T-helper 1 cell treated with Interleukin-12 subunit alpha and Interleukin-12 subunit beta and Interleukin-4 antibody, amounts not matched to agents 30 ng/mL and 1 ng/mL, for 36 hours (primary cell): Measurements from ENCODE around the gene OSBPL1A. TPM values are rescaled to one million over a fixed set of nuclear protein-coding genes. Genes with fewer than 3 reads are reported as not detected.
"Not testable (repeated sequence)": the region's sequence is repeated elsewhere in the genome, so short reads cannot be mapped to it uniquely, and the experiment has no call there.

Source experiments
- intact Hi-C: fragments of 100-400 bp; cut with micrococcal nuclease; formaldehyde crosslinking; loops from one replicate; pipeline ENCODE4 v1.15.1; 2024
- total RNA-seq: library from RNA; stranded (reverse); gene quantifications from 2 replicates; pipeline ENCODE4 v1.2.3, GENCODE V29; 2022

OSBPL1A gene
- total RNA-seq, 1 donor from 2014 or later: 1.7 TPM

DNA sequence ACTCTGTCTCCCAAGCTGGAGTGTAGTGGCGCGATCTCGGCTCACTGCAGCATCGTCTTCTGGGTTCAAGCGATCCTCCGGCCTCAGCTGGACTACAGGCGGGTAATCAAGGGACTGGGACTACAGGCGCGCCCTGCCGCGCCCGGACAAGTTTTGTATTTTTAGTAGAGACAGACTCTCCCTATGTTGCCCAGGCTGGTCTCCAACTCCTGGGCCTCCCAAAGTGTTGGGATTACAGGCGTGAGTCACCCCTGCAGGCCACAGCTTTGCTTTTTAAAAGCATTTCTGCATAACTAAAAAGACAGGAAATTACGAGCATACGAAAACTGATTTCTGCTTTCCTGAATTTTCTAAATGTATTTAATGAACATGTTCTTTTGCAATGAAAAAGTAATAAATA is 916 bp upstream of the OSBPL1A start:
- intact Hi-C loops: loop anchor here (10.0 kb wide), 2 partner anchors 814 to 1464 kb away; partner anchors contain the start of genes NPC1 and RBBP8

DNA sequence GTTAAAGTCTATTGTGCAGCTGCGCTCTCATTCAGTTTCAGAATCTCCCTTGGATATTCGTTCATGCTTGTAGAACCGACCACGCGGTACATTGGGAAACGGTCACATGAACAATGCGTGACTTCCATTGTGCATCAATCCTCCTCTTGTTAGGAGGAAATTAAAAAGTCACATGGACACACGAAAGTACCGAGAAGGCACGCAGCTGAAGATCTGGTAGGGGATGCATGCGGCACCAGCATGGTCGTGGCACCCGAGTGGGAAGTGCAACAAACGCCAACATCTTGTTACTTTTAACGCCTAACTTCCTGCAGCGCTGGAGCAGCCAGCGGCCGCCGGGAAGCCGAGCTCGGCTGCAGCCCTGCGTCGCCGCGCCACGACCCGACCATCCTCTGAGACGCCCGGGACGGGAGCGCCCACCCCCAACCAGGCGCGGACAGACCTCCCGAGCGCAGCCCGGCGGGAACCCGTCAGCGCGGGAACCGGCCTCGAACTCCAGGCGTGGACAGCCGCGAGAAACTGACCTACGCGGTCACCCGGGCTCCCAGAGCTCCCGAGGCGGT is 412 bp downstream of the OSBPL1A start:
- intact Hi-C loops: loop anchor here (1.0 to 10.0 kb wide), 6 partner anchors 18 to 1462 kb away; partner anchors contain the start of genes NPC1, RBBP8 and ZNF521

DNA sequence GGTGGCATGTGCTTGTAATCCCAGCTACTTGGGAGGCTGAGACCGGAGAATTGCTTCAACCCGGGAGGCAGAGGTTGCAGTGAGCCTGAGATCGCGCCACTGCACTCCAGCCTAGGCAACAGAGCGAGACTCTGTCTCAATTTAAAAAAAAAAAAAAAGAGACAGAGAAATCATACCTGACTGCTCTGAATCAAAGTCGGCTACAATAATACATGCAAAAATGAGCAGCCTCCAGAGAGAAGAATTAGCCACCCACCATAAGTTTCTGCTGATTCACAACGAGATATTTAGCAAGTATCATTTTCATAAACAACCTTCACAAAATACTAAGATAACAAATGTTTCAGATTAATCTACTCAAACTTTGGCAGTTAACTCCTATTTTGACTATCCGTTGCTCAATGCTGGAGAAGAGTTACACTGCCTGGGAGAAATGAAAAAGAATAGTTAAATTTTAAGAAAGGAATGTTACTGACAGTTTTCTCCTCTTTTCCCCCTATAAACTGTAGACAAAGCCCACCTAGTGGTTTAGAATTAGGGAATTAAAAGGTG is 1.5 kb downstream of the OSBPL1A start:
- intact Hi-C loops: loop anchor here (2.0 to 10.0 kb wide), 5 partner anchors 19 to 1461 kb away; partner anchors contain the start of genes NPC1, RBBP8 and ZNF521

DNA sequence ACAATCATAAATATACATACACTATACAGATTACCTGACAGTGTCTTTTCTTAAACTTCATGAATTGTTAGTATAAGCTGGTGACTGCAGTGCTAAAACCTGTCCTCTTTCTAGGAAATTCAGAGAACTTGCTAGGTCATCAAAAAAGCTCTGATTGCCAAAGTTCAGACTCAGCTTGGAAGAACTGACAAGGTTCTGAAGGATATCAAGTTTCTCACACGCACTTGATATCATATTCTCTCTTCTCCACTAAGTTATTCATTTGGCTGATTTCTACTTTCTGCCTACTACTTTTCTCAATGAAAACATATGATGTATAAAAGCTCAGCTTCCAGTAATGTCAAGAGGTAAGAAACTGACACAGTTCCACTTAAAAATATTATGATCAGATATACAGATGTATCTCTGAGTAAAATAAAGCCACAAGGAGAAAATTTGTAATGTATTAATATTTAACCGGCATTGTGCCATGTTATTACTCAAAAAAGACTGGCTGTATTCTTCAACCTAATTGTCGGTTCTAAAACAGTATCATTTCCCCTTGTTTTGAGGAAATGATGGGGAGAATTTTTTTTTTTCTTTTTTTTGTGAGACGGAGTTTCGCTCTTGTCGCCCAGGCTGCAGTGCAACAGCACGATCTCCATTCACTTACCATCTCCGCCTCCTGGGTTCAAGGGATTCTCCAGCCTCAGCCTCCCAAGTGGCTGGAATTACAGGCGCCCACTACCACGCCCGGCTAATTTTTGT is 2.4 kb downstream of the OSBPL1A start:
- intact Hi-C loops: loop anchor here (10.0 kb wide), 2 partner anchors 810 to 1460 kb away; partner anchors contain the start of genes NPC1 and RBBP8

DNA sequence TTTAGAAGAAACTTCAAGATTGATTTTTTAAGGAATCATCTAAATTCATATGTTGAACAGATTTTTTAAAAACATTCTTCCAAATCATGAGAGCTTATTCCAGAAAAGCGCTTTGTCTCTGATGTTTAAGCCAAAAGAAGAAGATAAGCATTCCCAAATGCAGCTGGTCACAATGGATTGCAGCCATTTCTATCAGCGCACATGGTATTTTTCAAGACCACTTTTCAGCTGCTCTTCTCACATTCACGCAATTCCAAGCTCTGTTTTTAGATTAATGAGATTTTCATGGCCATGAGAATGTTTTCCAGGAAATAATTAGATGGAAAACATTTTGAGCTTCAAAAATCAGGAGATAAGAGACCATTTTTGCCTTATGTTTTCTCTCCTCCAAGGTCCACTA is 8.7 kb downstream of the OSBPL1A start:
- intact Hi-C loops: no loop called here

DNA sequence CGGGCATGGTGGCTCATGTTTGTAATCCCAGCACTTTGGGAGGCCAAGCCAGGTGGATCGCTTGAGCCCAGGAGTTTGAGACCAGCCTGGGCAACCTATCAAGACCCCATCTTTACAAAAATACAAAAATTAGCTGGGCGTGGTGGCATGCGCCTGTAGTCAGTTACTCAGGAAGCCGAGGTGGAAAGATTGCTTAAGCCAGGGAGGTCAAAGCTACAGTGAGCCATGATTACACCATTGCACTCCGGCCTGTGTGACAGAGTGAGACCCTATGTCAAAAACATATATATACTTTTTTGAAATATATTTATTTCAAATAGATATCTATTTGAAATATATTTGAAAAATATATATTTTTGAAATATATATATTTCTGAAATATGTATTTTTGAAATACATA is 10.9 kb downstream of the OSBPL1A start:
- intact Hi-C loops: no loop called here

DNA sequence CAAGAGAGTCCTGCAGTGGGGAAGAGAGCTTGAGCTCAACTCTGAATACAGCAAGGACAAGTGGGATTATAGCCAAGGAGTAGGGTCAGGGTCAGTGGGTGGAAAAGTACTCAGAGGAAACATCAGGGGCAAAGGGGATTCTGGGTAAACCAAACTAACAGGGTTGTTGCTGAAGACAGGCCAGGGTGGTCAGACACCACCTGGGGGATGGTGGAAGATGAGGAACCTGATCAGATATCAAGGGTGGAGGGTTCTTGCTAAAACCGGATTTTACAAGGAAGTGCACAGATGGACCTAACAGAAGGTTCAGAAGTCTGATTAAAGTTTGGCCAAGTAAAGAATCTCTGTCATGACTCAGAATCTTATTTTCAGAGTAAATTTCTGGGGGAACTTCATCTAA is 16.5 kb downstream of the OSBPL1A start:
- intact Hi-C loops: no loop called here

DNA sequence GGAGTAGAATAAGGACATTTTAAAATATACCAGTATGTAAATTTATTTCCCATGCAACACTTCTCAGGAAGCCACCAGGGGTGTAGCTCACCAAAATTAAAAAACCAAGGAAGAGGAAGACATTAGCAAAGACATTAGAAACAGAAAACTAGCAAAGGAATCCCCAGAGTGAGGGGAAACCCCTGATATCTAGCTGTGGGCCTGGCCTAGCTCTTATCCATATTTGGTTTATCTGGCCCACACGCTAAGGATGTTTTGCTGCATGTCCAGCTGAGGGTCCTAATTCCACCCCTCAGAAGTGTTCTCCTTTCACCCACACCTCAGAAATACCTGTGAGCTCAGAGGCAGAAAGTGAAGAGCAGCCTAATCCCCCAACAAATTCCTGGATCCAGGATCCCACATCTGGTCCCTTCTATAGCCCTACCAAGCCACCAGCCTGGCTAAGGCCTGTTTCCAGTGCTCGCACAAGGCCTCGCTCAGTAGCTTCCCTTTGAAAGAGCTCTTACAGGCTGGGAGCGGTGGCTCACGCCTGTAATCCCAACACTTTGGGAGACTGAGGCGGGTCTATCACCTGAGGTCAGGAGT is 17.4 kb downstream of the OSBPL1A start:
- intact Hi-C loops: no loop called here

DNA sequence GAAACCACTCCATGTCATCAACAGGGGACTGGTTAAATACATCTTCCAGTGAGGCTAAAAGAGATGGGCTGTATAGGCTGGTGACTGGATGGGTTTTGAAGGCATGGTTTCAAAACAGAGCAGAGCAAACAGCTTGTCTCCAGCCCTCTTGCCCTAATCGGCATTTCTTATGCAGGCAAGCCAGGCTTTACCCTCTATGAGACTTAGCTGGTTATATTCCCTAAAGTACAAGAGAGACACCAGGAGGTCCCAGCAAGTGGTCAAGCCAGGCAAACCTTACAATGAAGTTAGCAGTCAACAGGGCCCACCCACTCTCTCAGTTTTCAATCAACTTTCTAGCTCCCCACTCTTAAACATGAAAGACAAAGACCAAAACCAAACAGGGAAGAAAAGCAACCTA is 19.0 kb downstream of the OSBPL1A start:
- intact Hi-C loops: no loop called here

DNA sequence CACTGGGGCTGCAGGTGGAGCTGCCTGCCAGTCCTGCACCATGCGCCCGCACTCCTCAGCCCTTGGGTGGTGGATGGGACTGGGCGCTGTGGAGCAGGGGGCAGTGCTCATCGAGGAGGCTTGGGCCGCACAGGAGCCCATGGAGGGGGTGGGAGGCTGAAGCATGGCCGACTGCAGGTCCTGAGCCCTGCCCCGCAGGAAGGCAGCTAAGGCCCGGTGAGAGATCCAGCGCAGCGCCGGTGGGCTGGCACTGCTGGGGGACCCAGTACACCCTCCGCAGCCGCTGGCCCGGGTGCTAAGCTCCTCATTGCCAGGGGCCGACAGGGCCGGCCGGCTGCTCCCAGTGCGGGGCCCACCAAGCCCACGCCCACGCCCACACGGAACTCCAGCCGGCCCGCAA is 21.1 kb downstream of the OSBPL1A start:
- intact Hi-C loops: not testable (repeated sequence)

DNA sequence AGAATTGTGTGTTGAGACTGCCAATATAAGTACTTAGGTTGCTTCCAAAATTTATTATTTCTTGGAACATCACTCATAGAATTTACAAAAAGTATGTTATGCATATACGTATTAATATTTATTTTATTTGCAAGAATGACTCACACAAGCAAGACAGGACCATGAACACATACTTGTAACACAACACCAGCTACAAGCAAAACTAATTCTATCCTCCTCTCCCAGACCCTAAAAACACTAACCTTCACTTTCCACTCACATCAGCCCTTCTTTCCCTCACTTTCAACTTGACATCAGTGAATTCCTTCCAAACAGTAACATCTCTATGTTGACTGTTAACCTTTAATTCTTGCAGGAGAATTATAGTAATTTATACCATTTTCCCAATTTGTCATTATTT is 24.3 kb downstream of the OSBPL1A start:
- intact Hi-C loops: no loop called here

DNA sequence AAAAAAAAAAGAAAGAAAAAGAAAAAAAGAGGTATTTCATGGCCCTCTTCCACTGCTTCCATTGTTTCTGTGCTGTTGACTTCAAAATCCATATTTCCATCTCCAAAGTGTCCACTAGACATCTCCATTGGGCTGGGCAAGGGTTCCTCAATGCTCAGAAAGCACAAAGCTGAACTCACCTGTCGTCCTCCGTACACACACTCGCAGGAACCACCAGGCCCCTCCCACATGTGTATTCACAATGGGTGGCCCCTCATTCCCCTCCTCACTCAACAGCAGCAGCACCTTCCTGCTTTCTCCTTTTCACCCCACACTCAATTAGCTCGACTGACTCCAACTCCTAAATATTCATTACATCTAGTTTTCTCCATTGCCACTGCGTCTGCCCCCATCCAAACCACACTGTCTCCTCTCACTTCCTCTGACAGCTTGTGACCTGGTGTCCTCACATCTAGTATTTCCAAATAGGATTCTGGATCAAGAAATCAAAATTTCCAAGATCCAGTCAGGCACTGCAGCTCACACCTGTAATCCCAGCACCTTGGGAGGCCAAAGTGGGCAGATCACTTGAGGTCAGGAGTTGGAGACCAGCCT is 25.2 kb downstream of the OSBPL1A start:
- intact Hi-C loops: no loop called here

DNA sequence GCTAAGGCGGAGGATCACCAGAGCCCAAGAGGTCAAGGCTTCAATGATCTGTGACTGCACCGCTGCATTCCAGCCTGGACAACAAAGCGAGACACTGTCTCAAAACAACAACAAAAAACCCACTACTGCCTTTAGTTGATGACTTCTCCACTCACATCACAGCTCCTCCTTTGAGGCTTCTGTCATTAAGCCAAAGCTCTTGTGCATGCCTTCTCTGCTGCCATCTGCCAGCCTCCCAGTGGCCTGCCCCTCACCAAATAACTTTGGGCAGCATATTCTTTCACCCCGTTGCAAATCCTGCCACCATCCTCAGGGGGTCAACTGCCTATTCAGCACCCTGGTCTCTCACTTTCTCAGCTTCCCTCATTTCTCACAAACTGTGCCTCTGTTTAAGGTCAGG is 27.5 kb downstream of the OSBPL1A start:
- intact Hi-C loops: no loop called here

DNA sequence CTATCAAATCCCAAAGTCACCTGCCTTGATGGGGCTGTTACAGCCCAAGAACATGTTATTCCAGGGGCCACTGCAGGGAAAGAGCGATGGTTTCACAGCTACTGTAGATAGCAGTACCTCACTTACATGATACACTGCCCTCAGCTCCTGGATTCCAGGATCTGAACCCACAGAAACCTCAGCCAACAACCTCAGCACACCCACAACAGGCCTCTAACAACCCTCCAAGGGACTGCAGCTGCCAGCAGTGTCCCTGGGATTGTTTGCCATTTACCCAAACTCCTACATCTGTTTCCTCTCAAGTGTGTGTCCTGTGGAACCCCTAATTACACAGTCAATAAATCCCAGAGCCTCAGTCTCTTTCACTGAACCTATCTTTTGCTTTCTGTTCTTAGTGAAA is 28.2 kb downstream of the OSBPL1A start:
- intact Hi-C loops: loop anchor here (2.0 kb wide), 1 partner anchor 27 kb away; the partner anchor contains the start of gene OSBPL1A

DNA sequence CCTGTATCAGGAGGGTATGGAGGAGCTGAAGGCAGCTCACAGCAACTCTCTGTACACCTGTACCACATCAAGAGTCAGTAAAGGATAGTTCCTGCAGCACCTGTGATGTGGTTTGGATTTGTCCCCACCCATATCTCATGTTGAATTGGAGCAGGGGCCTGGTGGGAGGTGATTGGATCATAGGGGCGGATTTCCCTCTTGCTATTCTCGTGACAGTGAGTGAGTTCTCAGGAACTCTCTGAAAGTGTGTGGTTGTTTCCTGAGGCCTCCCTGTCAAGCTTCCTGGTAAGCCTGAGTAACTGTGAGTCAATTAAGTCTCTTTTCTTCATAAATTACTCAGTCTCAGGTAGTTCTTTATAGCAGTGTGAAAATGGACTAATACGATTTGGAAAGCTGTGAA is 28.9 kb downstream of the OSBPL1A start:
- intact Hi-C loops: loop anchor here (2.0 kb wide), 1 partner anchor 28 kb away; the partner anchor contains the start of gene OSBPL1A

DNA sequence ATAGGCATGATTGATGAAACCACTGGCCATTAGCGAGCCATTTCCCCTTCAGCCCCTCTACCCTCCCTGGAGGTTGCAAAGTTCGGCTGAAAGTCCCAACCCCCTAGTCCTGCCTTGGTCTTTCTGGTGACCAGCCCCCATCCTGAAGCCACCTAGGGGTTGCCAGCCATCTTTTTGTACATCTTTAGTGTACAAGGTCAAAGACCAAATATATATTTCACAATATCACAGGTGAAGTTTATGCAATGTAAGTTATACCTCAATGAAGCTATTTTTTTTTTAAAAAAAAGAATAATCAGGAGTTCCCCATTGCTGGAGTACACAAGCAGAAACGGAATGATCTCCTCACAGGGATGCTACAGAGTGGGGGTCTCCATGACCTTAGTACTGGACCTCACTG is 31.3 kb downstream of the OSBPL1A start:
- intact Hi-C loops: no loop called here

DNA sequence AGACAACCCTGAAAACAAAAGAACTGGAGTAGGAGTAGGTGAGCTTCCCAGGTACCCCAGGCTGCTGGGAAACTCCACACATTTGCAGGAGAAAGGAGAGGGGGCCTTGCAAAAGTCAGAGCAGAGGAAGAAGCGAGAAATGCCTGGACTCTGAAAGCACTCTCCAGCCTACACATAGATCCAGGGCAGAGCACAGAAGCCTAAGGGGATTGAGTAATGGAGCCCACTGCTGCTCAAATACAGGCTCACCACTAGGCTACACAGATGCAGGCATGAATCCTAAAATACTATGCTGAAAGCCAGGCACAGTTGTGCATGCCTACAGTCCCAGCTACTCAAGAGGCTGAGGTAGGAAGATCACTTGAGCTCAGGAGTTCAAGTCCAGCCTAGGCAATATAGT is 33.4 kb downstream of the OSBPL1A start:
- intact Hi-C loops: no loop called here

DNA sequence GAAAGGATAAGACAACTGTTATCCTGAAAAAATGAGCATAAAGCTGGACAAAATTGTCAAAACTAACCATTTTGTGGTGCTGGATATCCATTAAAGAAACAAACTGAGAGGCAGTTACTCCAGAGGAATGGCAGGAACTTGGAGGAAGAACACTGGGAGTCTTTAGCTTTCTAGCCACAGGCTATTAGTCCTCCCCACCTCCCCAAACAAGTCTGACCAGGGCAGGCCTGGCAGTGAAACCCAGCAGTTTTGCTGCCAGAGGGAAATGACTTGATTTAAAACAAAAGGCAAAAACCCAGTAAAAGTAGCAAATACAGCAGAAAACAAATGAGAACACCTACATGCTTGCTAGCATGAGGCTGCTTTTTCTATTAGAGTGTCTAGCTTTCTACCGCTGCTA is 34.9 kb downstream of the OSBPL1A start:
- intact Hi-C loops: no loop called here

DNA sequence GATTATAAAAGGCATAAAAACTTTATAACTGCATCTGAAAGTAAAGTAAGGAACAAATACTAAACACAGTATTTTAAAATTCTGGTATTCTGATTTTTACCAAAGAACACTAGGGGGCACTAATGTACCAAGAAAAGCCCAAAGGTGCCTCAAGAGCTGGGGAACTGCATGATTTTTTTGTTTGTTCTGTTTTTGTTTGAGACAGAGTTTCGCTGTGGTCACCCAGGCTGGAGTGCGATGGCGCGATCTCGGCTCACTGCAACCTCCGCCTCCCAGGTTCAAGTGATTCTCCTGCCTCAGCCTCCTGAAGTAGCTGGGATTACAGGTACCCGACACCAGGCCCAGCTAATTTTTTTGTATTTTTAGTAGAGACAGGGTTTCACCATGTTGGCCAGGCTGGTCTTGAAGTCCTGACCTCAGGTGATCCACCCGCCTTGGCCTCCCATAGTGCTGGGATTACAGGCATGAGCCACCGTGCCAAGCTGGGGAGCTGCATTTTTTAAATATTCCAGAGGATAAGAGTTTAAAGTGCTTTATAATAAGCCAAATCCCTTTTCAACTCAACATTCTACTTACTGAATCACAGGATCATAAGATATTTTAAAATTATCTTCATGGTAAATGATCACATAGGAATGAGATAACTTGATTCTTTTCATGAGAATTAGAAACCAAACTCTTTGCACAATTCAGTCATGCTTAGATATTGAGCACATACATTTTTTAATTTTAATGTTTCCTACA is 37.7 kb downstream of the OSBPL1A start:
- intact Hi-C loops: loop anchor here (1.0 kb wide), 2 partner anchors 129 to 366 kb away; no protein-coding TSS in a partner anchor

DNA sequence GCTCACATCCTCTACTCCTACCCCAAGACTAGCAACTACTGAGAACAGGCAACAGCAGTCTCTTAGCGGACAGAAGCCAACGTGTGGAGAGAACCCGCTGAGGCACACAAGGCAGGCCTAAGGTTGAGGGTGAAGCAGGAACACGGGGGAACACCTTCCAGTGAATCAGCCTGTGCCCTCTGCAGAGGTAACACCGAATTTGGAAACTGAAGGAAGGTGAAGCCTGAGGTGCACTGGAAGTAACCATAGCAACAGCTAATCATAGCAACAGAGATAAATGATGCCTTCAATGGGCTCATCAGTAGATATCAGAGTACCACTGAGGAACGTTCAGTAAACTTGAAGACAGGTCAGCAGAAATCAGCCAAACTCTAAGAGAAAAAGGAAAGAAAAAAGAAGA is 43.3 kb downstream of the OSBPL1A start:
- intact Hi-C loops: no loop called here

DNA sequence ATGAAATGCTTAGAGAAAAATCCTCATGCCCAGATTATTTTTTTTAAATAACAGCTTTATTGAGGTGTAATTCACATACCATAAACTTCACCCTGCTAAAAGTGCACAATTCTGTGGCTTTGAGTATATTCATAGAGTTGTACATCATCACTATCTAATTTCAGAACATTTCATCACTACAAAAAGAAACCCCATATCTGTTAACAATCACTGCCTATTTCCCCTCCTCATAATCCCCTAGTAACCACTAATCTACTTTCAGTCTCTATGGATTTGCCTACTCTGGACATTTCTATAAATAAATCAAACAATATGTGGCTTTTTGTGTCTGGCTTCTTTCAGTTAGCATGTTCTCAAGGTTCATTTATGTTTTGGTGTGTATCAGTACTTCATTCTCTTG is 51.4 kb downstream of the OSBPL1A start:
- intact Hi-C loops: no loop called here
